ENCODE data around the gene DRD3.

The DRD3 gene

GRCh38 chr3:114178770-114179368 lies at the start of gene DRD3:
TSS of gene DRD3 (minus strand) at chr3:114179052. CDS start at chr3:114171992, 7,060 bp downstream.
- peak; percentile 11 for DNase-seq

GRCh38 chr3:114227076-114227475 lies 48.2 kb upstream of the DRD3 start:
- no peak for DNase-seq

GRCh38 chr3:114226313-114226712 lies 47.5 kb upstream of the DRD3 start:
- no peak for DNase-seq

GRCh38 chr3:114223143-114223542 lies 44.3 kb upstream of the DRD3 start:
- peak; percentile 77 for DNase-seq

DNA sequence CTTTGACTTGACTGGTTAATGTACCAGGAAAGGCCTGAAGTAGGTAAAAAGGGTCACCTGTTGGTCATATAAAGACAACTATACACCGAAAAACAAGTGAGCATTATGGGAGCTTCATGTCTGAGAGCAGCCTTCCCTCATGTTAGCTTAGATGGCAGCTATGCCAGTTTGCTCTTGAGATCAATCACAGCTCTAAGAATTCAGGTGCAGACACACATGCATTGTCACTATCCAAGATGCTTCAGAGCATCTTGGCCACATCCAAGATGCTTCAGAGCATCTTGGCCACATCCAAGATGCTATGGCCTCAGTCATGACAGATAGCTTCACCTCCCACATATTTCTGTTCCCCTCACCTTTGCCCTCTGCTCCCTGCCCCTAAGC lies 43.0 kb upstream of the DRD3 start:
- DNase-seq = no peak

GRCh38 chr3:114221165-114221880 lies 42.5 kb upstream of the DRD3 start:
- DNase-seq = peak; percentile 81

DNA sequence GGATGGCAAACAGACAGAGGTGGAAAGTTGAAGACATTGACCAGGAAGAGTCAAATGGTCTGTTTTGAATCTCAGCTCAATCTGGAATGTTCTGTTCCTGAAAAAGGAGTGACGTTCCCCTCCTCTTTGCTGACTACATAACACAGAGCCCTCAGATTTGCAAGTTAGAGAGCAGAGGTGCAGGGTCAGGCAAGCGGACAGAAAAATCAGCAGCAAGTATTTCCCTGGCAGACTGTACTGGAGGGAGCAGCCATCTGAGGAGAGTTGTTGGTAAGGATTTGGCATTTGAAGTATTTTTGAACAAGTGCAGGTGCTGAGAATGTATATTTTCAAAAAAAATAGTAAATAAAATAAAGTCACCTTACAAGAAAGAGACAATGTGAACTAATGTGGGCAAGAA lies 40.9 kb upstream of the DRD3 start:
- no peak for DNase-seq

DNA sequence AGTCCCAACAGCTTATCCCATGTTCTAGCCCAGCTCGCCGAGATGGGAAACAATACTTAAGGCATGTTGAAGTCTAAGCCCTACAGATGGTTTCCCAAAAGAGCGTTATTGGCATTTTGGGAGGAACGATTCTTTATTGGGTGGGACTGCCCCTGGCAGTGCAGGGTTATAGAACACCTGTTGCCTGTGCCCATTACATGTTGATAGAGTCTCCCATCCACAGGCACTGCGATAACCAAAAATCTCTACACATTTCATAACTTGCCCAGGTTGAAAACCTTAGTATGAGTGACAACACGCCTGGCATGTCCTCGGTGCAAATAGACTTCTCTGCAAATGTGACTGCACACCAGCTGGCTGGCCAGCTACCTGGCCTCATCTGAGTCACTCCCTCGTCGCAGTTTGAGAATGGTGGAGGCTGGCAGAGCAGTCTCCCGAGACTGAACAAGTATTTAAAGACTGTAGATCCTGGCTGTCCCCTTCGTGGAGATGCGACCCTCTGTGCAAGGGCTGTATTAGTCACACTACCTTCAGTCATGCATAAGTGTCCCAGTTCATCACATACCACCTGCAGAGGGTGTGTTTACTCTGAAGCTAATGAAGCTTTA lies 39.8 kb upstream of the DRD3 start:
- DNase-seq = peak; percentile 22

DNA sequence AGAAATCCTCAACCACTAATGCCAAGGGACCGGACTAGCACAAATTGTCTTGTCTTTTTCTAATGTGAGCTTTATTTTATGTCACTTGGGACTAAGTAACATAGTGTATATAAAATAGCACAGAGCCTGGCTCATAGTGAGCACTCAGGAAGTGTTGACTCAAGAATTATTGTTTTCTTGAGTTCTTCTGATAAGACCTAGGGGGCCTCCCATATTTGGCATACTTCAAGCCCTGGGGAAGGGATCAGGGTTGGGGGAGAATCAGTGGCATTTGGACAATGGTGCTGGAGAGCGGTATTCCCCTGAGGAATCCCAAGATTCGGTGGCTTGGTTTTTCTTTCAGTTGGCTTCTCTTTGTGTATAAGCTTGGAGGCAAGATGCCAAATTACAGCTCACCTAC lies 39.2 kb upstream of the DRD3 start:
- peak; percentile 39 for DNase-seq

GRCh38 chr3:114217266-114217665 lies 38.4 kb upstream of the DRD3 start:
- no peak for DNase-seq

DNA sequence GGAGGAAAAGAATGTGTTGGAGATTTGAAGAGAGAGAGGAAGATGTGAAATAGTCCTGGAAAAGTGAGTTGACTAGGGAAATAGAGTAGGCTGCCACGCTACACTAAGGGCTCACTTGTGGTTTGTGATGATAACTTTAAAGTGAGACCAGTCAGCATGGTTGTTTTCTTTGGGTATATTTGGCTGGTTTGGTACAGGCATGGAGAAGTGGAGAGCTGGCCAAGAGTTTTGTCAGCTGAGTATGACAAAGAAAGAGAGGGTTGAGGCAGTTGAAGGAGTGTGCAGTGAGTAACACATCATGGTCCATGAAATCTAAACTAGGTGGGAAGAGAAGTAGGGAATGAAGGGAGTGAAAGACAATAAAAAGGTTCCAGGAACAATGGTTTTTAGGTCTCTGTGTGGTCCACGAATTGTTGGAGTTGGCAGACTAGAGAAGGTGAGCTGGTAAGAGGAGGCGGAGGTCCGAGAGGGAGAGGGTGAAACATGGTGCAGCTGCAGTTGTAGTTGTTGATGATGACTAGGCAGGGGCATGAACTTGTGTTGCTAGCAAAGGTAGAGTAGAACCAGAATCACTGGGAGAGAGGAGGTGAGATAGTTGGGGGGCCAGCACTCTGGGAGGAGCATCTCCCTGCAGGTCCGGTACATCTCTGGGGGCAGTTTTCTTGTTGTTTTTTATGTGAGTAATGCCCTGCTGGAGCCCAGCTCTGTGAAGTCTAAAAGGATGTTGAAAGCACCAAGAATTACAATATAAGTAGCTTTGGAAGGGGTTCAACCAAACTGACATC lies 37.5 kb upstream of the DRD3 start:
- DNase-seq = no peak

GRCh38 chr3:114214542-114215341 lies 35.9 kb upstream of the DRD3 start:
- DNase-seq = peak; percentile 91

DNA sequence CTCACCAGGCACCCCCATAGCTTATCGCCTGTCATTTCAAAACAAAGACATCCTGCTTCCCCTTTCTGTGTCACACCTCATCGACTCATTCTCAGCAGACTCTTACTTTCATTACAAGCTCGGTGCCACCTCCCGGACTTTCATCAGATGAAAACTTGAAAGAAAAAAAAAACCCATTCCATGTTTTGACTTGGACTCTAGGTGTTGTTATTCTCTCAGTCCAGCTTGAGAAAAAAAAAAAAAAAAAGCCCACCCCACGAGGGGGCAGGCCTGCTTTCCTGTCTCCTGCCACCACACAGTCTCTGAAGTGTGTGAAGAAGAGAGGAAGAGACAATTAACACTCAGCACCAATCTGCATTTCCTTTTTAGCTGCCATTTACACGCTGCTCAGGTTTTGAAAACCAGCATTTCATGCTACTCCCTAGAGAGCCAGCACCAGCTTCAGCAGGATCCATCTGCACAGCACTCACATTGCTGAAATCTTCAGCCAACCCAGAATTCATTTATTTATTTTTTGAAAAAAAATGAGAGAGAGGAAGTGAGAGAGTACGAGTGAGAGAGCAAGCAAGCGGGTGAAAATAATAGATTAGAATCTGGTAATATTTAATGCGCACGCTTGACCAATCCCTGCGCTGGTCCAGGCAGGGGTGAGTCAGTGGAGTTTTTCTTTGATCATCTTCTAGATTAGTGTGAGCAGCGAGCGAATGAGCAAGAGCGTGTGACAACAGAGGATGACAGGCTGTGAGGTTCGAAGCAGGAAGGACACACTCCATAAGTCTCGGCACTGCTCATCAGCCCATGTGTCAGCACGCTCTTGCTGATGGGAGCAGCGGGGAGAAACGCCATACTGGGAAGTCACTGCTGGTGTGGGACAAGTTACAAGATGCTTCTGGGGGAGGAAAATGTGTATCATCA lies 35.0 kb upstream of the DRD3 start:
- peak; percentile 95 for DNase-seq

- no peak for DNase-seq
Observed at GRCh38 chr3:114213292-114213626, 34.4 kb upstream of the DRD3 start.

DNA sequence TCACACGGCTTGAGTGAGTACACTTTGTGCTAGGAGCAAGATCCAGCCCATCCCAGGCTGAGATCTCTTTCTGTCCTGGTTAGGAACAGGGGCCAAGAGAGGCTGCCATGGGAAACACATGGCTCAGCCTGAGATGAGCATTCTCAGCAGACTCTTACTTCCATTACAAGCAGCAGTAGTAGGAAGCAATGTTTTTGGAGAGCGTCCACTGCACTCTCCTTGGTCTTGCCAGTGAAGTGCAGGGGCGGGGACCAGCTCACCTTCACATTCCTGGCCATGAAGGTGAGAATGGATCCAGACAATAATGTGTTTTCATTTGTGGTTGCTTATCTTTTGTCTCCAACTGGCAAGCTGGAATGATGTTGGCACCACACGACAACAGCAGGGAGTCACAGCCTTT lies 33.8 kb upstream of the DRD3 start:
- DNase-seq = no peak

DNA sequence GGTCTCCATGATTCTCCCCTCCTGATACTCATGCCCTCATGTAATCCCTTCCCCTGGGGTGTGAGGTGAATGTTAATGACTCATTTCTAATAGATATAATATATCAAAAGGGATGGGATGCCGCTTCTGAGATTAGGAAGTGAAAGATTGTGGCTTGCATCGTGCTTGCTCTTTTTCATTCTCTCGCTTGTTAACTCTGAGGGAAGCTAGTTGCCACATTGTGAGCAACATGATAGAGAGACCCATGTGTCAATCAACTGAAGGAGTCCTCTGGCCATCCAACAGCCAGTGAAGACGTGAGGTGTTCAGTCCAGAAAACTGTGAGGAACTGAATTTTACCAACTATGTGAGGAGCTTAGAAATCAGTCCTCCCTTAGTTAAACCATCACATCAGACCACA lies 28.9 kb upstream of the DRD3 start:
- DNase-seq = no peak

- no peak for DNase-seq
Observed at GRCh38 chr3:114206342-114206741, 27.5 kb upstream of the DRD3 start.

GRCh38 chr3:114205541-114205940 lies 26.7 kb upstream of the DRD3 start:
- DNase-seq = no peak

DNA sequence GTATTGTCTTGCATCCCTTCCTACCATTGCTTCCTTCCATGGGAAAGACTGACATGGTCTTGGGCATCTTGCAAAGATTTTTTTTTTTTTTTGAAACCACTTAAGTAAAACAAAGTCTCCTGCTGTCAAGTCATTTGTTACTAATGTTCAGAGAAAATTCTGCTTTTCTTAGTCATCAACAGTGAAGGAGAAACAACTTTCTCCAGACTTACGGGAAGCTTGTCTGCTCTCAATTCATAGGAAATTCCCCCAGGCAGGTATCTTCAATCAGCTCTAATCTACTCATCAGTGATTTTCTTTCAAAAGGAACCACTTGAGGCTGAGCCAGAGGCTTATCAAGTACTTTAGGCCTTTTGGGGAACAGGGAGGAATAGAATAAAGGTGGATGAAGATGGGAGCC lies 15.9 kb upstream of the DRD3 start:
- no peak for DNase-seq

GRCh38 chr3:114192136-114192535 lies 13.3 kb upstream of the DRD3 start:
- DNase-seq = no peak

- DNase-seq = no peak
Observed at GRCh38 chr3:114186501-114186900, 7.6 kb upstream of the DRD3 start.

- DNase-seq = peak; percentile 31
Observed at GRCh38 chr3:114179575-114179974, 723 bp upstream of the DRD3 start.

Data from CD4-positive, alpha-beta T cell treated with Interleukin-4 for 4 hours (primary cell).